Measurements from ENCODE around the gene PPP1R13L. TPM values are rescaled to one million over a fixed set of nuclear protein-coding genes. Genes with fewer than 3 reads are reported as not detected.
A peak's percentile ranks its signal among the peaks of the same experiment; 100 is the strongest.

Gene PPP1R13L
- total and polyA plus RNA-seq, 2 donors (not counting 1 experiment from before 2014, with no cell fraction given): 3.0 to 5.8 TPM

DNA sequence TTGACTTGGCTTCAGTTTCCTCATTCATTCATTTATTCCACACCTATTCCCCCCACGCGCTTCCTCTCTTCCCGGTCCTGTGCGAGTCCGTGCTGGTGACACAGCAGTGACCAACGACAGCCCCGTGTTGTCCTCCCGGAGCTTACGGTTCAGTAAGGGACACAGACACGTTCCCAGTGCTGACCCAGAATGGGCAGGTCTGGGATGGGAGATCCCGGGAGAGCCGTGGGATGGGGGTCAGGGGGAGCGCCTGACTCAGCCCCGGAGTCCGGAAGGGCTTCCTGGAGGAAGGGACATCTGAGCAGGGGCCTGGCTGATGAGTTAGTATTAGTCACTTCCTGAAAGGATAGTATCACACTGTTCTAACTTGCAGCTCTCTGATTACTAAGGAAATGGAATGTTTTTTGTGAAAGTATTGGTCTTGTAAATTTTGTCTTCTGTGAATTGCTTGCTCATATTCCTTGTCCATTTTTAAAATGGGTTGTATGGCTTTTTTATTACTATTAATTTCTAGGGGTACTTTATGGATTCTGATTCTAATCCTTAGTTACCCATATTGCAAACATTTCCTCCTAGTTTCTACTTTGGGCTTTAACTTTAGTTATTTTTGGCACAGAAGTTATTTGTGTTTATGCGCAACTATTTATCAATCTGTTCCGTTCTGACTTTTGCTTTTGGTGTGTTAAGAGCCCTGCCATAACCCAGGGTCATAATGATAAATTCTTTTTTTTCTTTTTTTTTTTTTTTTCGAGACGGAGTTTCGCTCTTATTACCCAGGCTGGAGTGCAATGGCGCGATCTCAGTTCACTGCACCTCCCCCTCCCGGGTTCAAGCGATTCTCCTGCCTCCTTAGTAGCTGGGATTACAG is 19.6 kb upstream of the PPP1R13L start:
- Histone ChIP-seq H4K20me1 (ENCODE audit: control insufficient read depth, extremely low read depth, insufficient read depth, low read length) (no peaks in the 10 kb centered on the region), H3K79me2 (ENCODE audit: control insufficient read depth, insufficient read depth, low read length) (peaks cover 21% of the 10 kb centered on the region), H3K4me3 (replicated peaks in 1 of 4; ENCODE audit: control extremely low read depth in 1 of 4, insufficient read depth in 1 of 4, low read depth in 3 of 4, low read length in 4 of 4) (peak overlapping the region; percentile 62 to 90 (median 77)), H3K27me3 (ENCODE audit: control insufficient read depth, insufficient read depth, low read length) (no peaks in the 10 kb centered on the region), H3K27ac (ENCODE audit: insufficient read depth, low read length) (peak overlapping the region; percentile 98), H3K9me3 (ENCODE audit: control insufficient read depth, insufficient read depth, low read depth, low read length) (no peaks in the 10 kb centered on the region), H3K9ac (ENCODE audit: insufficient read depth, low read length) (peak overlapping the region; percentile 95), H2AFZ (ENCODE audit: low read length) (peak overlapping the region; percentile 67), H3K4me1 (ENCODE audit: control insufficient read depth, extremely low read depth, insufficient read depth, low read length) (peaks cover 27% of the 10 kb centered on the region), H3K4me2 (ENCODE audit: extremely low read depth, insufficient read depth, low read length) (peak overlapping the region; percentile 94), H3K36me3 (ENCODE audit: control insufficient read depth, insufficient read depth, low read length) (peaks cover 5% of the 10 kb centered on the region)
- TF ChIP-seq EZH2 (IDR thresholded peaks at IDR 0.05; ENCODE audit: low read length, missing control alignments) (no peak), CTCF (conservative IDR thresholded peaks at IDR 0.05 in 1 of 2, IDR thresholded peaks at IDR 0.05 in 1 of 2; ENCODE audit: low read depth in 1 of 2, low read length in 2 of 2) (no peak)
- peak; percentile 92 to 97 for DNase-seq (ENCODE audit: low read depth in 2 of 2)

DNA sequence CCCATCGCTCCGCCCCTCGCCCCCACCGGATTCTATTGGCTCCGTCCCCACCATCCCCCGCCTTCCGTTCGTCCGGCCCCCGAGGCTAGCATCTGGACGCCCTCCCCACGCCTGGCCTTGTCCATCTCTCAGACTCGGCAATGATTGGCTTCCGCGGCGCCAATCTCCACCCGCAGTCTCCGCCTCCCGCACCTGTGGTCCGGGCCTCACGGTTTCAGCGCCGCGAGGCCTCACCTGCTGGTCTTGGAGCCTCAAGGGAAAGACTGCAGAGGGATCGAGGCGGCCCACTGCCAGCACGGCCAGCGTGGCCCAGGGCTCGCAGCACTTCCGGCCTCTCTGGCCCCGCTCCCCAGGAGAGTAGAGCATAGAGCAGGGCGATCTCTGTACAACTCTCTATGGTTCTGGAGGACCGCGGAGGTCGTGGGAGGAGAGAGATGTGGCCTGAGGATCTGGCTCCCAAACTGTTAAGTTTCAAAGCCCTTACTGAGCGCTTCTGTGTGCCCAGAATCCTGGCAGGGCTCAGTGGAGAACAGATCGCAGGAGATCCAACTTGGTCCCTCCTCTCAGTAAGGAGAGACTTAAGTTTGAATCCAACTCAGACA is 18.8 kb upstream of the PPP1R13L start, which contains the start of gene ERCC1:
TSS of gene ERCC1 (minus strand) at position 329 of the 602 bp plus-strand sequence. CDS start 543 bp downstream, outside the sequence.
- no peaks in the 10 kb centered on the region for H3K9me3 ChIP-seq (ENCODE audit: control insufficient read depth, insufficient read depth, low read depth, low read length)
- H3K79me2 ChIP-seq (ENCODE audit: control insufficient read depth, insufficient read depth, low read length): peaks cover 21% of the 10 kb centered on the region
- H3K4me2 ChIP-seq (ENCODE audit: extremely low read depth, insufficient read depth, low read length): peak within 1 kb of the TSS; percentile 94
- H3K9ac ChIP-seq (ENCODE audit: insufficient read depth, low read length): peak within 1 kb of the TSS; percentile 95
- H4K20me1 ChIP-seq (ENCODE audit: control insufficient read depth, extremely low read depth, insufficient read depth, low read length): no peaks in the 10 kb centered on the region
- H2AFZ ChIP-seq (ENCODE audit: low read length): peak within 1 kb of the TSS; percentile 67
- peaks cover 25% of the 10 kb centered on the region for H3K4me1 ChIP-seq (ENCODE audit: control insufficient read depth, extremely low read depth, insufficient read depth, low read length)
- TF ChIP-seq CTCF (conservative IDR thresholded peaks at IDR 0.05 in 1 of 2, IDR thresholded peaks at IDR 0.05 in 1 of 2; ENCODE audit: low read depth in 1 of 2, low read length in 2 of 2) (no peak), EZH2 (IDR thresholded peaks at IDR 0.05; ENCODE audit: low read length, missing control alignments) (no peak)
- no peaks in the 10 kb centered on the region for H3K27me3 ChIP-seq (ENCODE audit: control insufficient read depth, insufficient read depth, low read length)
- H3K27ac ChIP-seq (ENCODE audit: insufficient read depth, low read length): peak within 1 kb of the TSS; percentile 98
- DNase-seq (ENCODE audit: low read depth in 2 of 2): peak; percentile 94
- H3K36me3 ChIP-seq (ENCODE audit: control insufficient read depth, insufficient read depth, low read length): peaks cover 8% of the 10 kb centered on the region
- H3K4me3 ChIP-seq (replicated peaks in 1 of 4; ENCODE audit: control extremely low read depth in 1 of 4, insufficient read depth in 1 of 4, low read depth in 3 of 4, low read length in 4 of 4): peak within 1 kb of the TSS; percentile 62 to 90 (median 77)

GRCh38 chr19:45423033-45423588 is 18.2 kb upstream of the PPP1R13L start:
- Histone ChIP-seq H3K4me1 (ENCODE audit: control insufficient read depth, extremely low read depth, insufficient read depth, low read length) (peaks cover 21% of the 10 kb centered on the region), H3K4me3 (replicated peaks in 1 of 4; ENCODE audit: control extremely low read depth in 1 of 4, insufficient read depth in 1 of 4, low read depth in 3 of 4, low read length in 4 of 4) (peak overlapping the region; percentile 62 to 90 (median 77)), H3K9ac (ENCODE audit: insufficient read depth, low read length) (peak overlapping the region; percentile 59), H2AFZ (ENCODE audit: low read length) (peak overlapping the region; percentile 30), H3K27me3 (ENCODE audit: control insufficient read depth, insufficient read depth, low read length) (no peaks in the 10 kb centered on the region), H3K4me2 (ENCODE audit: extremely low read depth, insufficient read depth, low read length) (peak overlapping the region; percentile 94), H3K9me3 (ENCODE audit: control insufficient read depth, insufficient read depth, low read depth, low read length) (no peaks in the 10 kb centered on the region), H4K20me1 (ENCODE audit: control insufficient read depth, extremely low read depth, insufficient read depth, low read length) (no peaks in the 10 kb centered on the region), H3K27ac (ENCODE audit: insufficient read depth, low read length) (peak overlapping the region; percentile 98), H3K79me2 (ENCODE audit: control insufficient read depth, insufficient read depth, low read length) (peaks cover 21% of the 10 kb centered on the region), H3K36me3 (ENCODE audit: control insufficient read depth, insufficient read depth, low read length) (peaks cover 10% of the 10 kb centered on the region)
- no peak for DNase-seq (ENCODE audit: low read depth in 2 of 2)
- TF ChIP-seq CTCF (conservative IDR thresholded peaks at IDR 0.05 in 1 of 2, IDR thresholded peaks at IDR 0.05 in 1 of 2; ENCODE audit: low read depth in 1 of 2, low read length in 2 of 2) (no peak), EZH2 (IDR thresholded peaks at IDR 0.05; ENCODE audit: low read length, missing control alignments) (no peak)
